IMR-90 (cell line): Measurements from ENCODE around the gene THOC2. TPM values are rescaled to one million over a fixed set of nuclear protein-coding genes. Genes with fewer than 3 reads are reported as not detected.

Experiments
- ATAC-seq: fragments of 200-7000 bp; cut with Tn5 transposase; 2 replicates; pipeline ENCODE4 v1.9.1; 2020; ENCODE audit warnings: low read depth, mild to moderate bottlenecking, moderate library complexity
- BruUV-seq: library from RNA; stranded (reverse); fragments of 400-500 nt; replicated peaks from 2 replicates; lab custom pipeline; 2021; lab: Mats Ljungman, UMichigan
- CTCF ChIA-PET: fragments of 300-600 bp; formaldehyde crosslinking; extraction: SDS; loops from one replicate; lab custom pipeline; 2021; ENCODE audit warnings: antibody characterized with exemption; lab: Yijun Ruan, JAX
- POLR2A ChIA-PET: fragments of 300-600 bp; sonication (Branson Sonifier 250); formaldehyde crosslinking; loops from one replicate; lab custom pipeline; 2022; ENCODE audit warnings: antibody characterized with exemption; ENCODE audit not compliant: unreplicated experiment; lab: Charles Lee
- DNase-seq: peaks from one replicate; pipeline ENCODE4 v3.0.0; 2013
- H2AFZ ChIP-seq: replicated peaks from 2 replicates; pipeline ENCODE3; 2013; ENCODE audit warnings: low read length, mild to moderate bottlenecking; ENCODE audit not compliant: poor library complexity
- H2AK5ac ChIP-seq: 2 replicates; pipeline ENCODE4 v1.6.1; 2013; ENCODE audit warnings: low read depth, low read length, inconsistent platforms
- H2AK9ac ChIP-seq: replicated peaks from 2 replicates; pipeline ENCODE3; 2013; ENCODE audit warnings: mild to moderate bottlenecking, low read depth, low read length, moderate library complexity; ENCODE audit not compliant: poor library complexity
- H2BK120ac ChIP-seq: 2 replicates; pipeline ENCODE4 v1.6.1; 2013; ENCODE audit warnings: low read depth, low read length, inconsistent platforms
- H2BK15ac ChIP-seq: 3 replicates; pipeline ENCODE4 v1.6.1; 2013; ENCODE audit warnings: low read depth, low read length, inconsistent platforms
- H2BK20ac ChIP-seq: 2 replicates; pipeline ENCODE4 v1.6.1; 2013; ENCODE audit warnings: low read depth, mild to moderate bottlenecking, inconsistent platforms, low read length, moderate library complexity
- H2BK5ac ChIP-seq: 2 replicates; pipeline ENCODE4 v1.6.1; 2013; ENCODE audit warnings: mild to moderate bottlenecking, low read depth, low read length, inconsistent platforms; ENCODE audit not compliant: poor library complexity, severe bottlenecking
- H3K14ac ChIP-seq: replicated peaks from 2 replicates; pipeline ENCODE4 v1.6.1; 2013; ENCODE audit warnings: low read depth, low read length, inconsistent platforms
- H3K18ac ChIP-seq: 2 replicates; pipeline ENCODE4 v1.6.1; 2013; ENCODE audit warnings: low read depth, low read length, control low read depth
- H3K23ac ChIP-seq: 2 replicates; pipeline ENCODE4 v1.6.1; 2013; ENCODE audit warnings: low read depth, low read length, inconsistent platforms
- H3K27ac ChIP-seq: 2 replicates; pipeline ENCODE4 v1.5.1; 2013; ENCODE audit warnings: mild to moderate bottlenecking, control low read depth, low read length; ENCODE audit not compliant: insufficient read depth
- H3K27me3 ChIP-seq: 2 replicates; pipeline ENCODE4 v1.6.1; 2013; ENCODE audit warnings: low read length; ENCODE audit not compliant: control insufficient read depth, insufficient read depth
- H3K36me3 ChIP-seq: 2 replicates; pipeline ENCODE4 v1.6.1; 2013; ENCODE audit warnings: low read length, mixed read lengths; ENCODE audit not compliant: control insufficient read depth, insufficient read depth
- H3K4ac ChIP-seq: 2 replicates; pipeline ENCODE4 v1.6.1; 2013; ENCODE audit warnings: low read depth, low read length, inconsistent platforms
- H3K4me1 ChIP-seq: 2 replicates; pipeline ENCODE4 v1.6.1; 2013; ENCODE audit warnings: low read length, mixed read lengths; ENCODE audit not compliant: control insufficient read depth, insufficient read depth
- H3K4me2 ChIP-seq: 2 replicates; pipeline ENCODE4 v1.6.1; 2013; ENCODE audit warnings: low read depth, mild to moderate bottlenecking, control low read depth, low read length, moderate library complexity
- H3K4me3 ChIP-seq: 2 replicates; pipeline ENCODE4 v1.5.1; 2013; ENCODE audit warnings: low read depth, mild to moderate bottlenecking, control low read depth, low read length, moderate library complexity; ENCODE audit not compliant: insufficient read depth
- H3K56ac ChIP-seq: 2 replicates; pipeline ENCODE4 v1.6.1; 2013; ENCODE audit warnings: low read length, inconsistent platforms; ENCODE audit not compliant: insufficient read depth; ENCODE audit errors: extremely low read depth
- H3K79me1 ChIP-seq, 2 experiments: 2 replicates each; pipeline ENCODE4 v1.6.1; 2013; ENCODE audit warnings: low read length in 2 of 2, inconsistent platforms in 1 of 2, low read depth in 1 of 2
- H3K9ac ChIP-seq: 2 replicates; pipeline ENCODE4 v1.6.1; 2013; ENCODE audit warnings: low read depth, low read length, control low read depth
- H3K9me1 ChIP-seq: 2 replicates; pipeline ENCODE4 v1.6.1; 2013; ENCODE audit warnings: low read length, inconsistent platforms; ENCODE audit not compliant: insufficient read depth
- H3K9me3 ChIP-seq: 2 replicates; pipeline ENCODE4 v1.6.1; 2013; ENCODE audit warnings: low read length; ENCODE audit not compliant: control insufficient read depth, insufficient read depth
- H4K20me1 ChIP-seq: 2 replicates; pipeline ENCODE4 v1.6.1; 2013; ENCODE audit warnings: low read length, inconsistent platforms; ENCODE audit not compliant: insufficient read depth
- H4K5ac ChIP-seq: 2 replicates; pipeline ENCODE4 v1.6.1; 2013; ENCODE audit warnings: mild to moderate bottlenecking, low read depth, low read length, control low read depth
- H4K8ac ChIP-seq, 2 experiments: 2 replicates each; pipeline ENCODE4 v1.6.1; 2013; ENCODE audit warnings: low read depth in 2 of 2, low read length in 2 of 2, control low read depth in 1 of 2, inconsistent platforms in 1 of 2
- H4K91ac ChIP-seq: 2 replicates; pipeline ENCODE4 v1.6.1; 2013; ENCODE audit warnings: low read depth, low read length, inconsistent platforms; ENCODE audit not compliant: insufficient read depth
- BHLHE40 ChIP-seq: fragments of 150-350 bp; IDR thresholded peaks from 2 replicates; pipeline ENCODE4 v1.6.1; 2016; ENCODE audit warnings: mild to moderate bottlenecking, low read depth, low read length
- CEBPB ChIP-seq: IDR thresholded peaks from 2 replicates; pipeline ENCODE4 v1.6.1; 2012; ENCODE audit warnings: low read depth, low read length, improper control_type of control experiment
- CHD1 ChIP-seq: IDR thresholded peaks from 2 replicates; pipeline ENCODE4 v1.6.1; 2012; ENCODE audit warnings: low read depth, low read length, improper control_type of control experiment
- FOS ChIP-seq: fragments of 150-350 bp; IDR thresholded peaks from 2 replicates; pipeline ENCODE4 v1.6.1; 2016; ENCODE audit warnings: low read depth, low read length
- MAFK ChIP-seq: IDR thresholded peaks from 2 replicates; pipeline ENCODE4 v1.6.1; 2012; ENCODE audit warnings: low read depth, low read length, improper control_type of control experiment
- MAZ ChIP-seq: IDR thresholded peaks from 2 replicates; pipeline ENCODE4 v1.6.1; 2012; ENCODE audit warnings: low read depth, mild to moderate bottlenecking, low read length, improper control_type of control experiment, moderate library complexity, borderline replicate concordance
- NFE2L2 ChIP-seq: fragments of 150-350 bp; IDR thresholded peaks from 2 replicates; pipeline ENCODE4 v1.6.1; 2016; ENCODE audit warnings: low read depth, mild to moderate bottlenecking, low read length
- RAD21 ChIP-seq: IDR thresholded peaks from 2 replicates; pipeline ENCODE4 v1.6.1; 2012; ENCODE audit warnings: low read length, improper control_type of control experiment
- RCOR1 ChIP-seq: IDR thresholded peaks from 2 replicates; pipeline ENCODE4 v1.6.1; 2012; ENCODE audit warnings: mild to moderate bottlenecking, low read length, improper control_type of control experiment; ENCODE audit not compliant: insufficient replicate concordance
- RFX5 ChIP-seq: IDR thresholded peaks from 2 replicates; pipeline ENCODE4 v1.8.0; 2012; ENCODE audit warnings: low read depth, mild to moderate bottlenecking, low read length, moderate library complexity
- SMC3 ChIP-seq: fragments of 150-350 bp; IDR thresholded peaks from 2 replicates; pipeline ENCODE4 v1.6.1; 2016; ENCODE audit warnings: low read depth, mild to moderate bottlenecking, antibody characterized with exemption, low read length, moderate library complexity
- WGBS, 2 experiments: methylation state at CpG; one replicate each; pipeline versions ENCODE4 v1.1.5 to v1.1.7; 2013; ENCODE audit warnings: missing lambda C conversion rate in 2 of 2; ENCODE audit not compliant: insufficient read length in 1 of 2; ENCODE audit errors: extremely low coverage in 2 of 2; 5-methylcytosine and 5-hydroxymethylcytosine counted together
- dilution Hi-C: fragments of 300-500 bp; cut with HindIII; formaldehyde crosslinking; loops from one replicate; pipeline ENCODE4 v1.14.3; 2018; ENCODE audit warnings: low sequenced_read_pairs; ENCODE audit not compliant: unreplicated experiment
- in situ Hi-C: fragments of 300-500 bp; cut with MboI; formaldehyde crosslinking; loops from 3 replicates; pipeline ENCODE4 v1.14.3; 2019; ENCODE audit warnings: low sequenced_read_pairs, inconsistent platforms, mixed read lengths
- intact Hi-C: fragments of 100-400 bp; cut with micrococcal nuclease; formaldehyde crosslinking; loops from 2 replicates; pipeline ENCODE4 v1.10.0; 2022
- polyA plus RNA-seq, 3 experiments: library from polyadenylated mRNA; depleted of rRNA; stranded (reverse); fragments of >200 nt; gene quantifications; 2 replicates each; pipeline ENCODE4 v1.2.3, GENCODE V29; 2012; ENCODE audit warnings: low replicate concordance in 1 of 3
- total RNA-seq: library from RNA; depleted of rRNA; stranded (reverse); fragments of >200 nt; gene quantifications from 2 replicates; pipeline ENCODE4 v1.2.3, GENCODE V29; 2012
- TF ChIP-seq, protein P1 (sequence below): fragments of 150-350 bp; IDR thresholded peaks from 2 replicates; pipeline ENCODE4 v1.6.1; 2016; ENCODE audit warnings: low read depth, mild to moderate bottlenecking, low read length, moderate library complexity, borderline replicate concordance

THOC2 gene
- total and polyA plus RNA-seq, 2 of the 4 experiments (the other 2 are of a cell fraction), result 42.9 to 58.8 TPM

DNA sequence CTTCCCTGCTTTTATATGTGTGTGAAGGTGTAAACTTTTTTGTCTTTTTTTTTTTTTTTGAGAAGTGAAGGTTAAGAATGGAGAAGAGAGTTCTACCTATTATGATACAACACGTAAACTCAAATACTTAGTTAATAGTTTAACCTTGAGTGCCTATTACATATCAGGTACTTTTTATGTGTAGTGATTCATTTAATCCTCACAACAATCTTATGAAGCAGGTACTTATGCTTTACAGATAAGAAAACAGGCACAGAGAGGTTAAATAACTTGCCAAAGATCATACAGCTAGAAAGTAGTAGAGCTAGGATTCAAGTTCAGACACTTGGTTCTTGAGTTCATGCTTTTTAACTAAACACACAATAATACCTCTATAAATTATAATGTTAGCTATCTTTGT is 107.4 kb downstream of the THOC2 start:
- H3K4me2 ChIP-seq, result no peak overlapping the region
- H3K79me1 ChIP-seq, result no peaks in the 10 kb centered on the region
- H2BK20ac ChIP-seq, result no peak overlapping the region
- no peak overlapping the region for H2AK5ac ChIP-seq
- BruUV-seq, result no TSS peak
- WGBS, 2 experiments, result no CpG with 5 or more reads among the region's 1 CpG
- dilution Hi-C loops (no loop called here), intact Hi-C loops (no loop called here), in situ Hi-C loops (no loop called here)
- H3K56ac ChIP-seq, result no peak overlapping the region
- H3K14ac ChIP-seq, result no peak overlapping the region
- H3K4ac ChIP-seq, result no peak overlapping the region
- peaks cover 1% of the 10 kb centered on the region; the same call in 1 of the 2 replicates for H3K4me1 ChIP-seq
- H3K23ac ChIP-seq, result no peak overlapping the region
- H2BK15ac ChIP-seq, result no peak overlapping the region
- TF ChIP-seq RAD21, result no peak
- no peak for TF ChIP-seq NFE2L2
- TF ChIP-seq BHLHE40, result no peak
- no peak for TF ChIP-seq CEBPB
- TF ChIP-seq, protein P1, sequence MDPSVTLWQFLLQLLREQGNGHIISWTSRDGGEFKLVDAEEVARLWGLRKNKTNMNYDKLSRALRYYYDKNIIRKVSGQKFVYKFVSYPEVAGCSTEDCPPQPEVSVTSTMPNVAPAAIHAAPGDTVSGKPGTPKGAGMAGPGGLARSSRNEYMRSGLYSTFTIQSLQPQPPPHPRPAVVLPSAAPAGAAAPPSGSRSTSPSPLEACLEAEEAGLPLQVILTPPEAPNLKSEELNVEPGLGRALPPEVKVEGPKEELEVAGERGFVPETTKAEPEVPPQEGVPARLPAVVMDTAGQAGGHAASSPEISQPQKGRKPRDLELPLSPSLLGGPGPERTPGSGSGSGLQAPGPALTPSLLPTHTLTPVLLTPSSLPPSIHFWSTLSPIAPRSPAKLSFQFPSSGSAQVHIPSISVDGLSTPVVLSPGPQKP, result no peak
- TF ChIP-seq FOS, result no peak
- no peak for TF ChIP-seq MAZ
- TF ChIP-seq RCOR1, result no peak
- no peak for TF ChIP-seq SMC3
- no peak for TF ChIP-seq CHD1
- no peak for TF ChIP-seq RFX5
- TF ChIP-seq MAFK, result no peak
- no peak overlapping the region for H3K9ac ChIP-seq
- H3K9me1 ChIP-seq, result no peaks in the 10 kb centered on the region
- H4K5ac ChIP-seq, result no peak overlapping the region
- H2AK9ac ChIP-seq, result no peak overlapping the region
- no peak overlapping the region for H3K27ac ChIP-seq
- ChIA-PET POLR2A (no interaction called here), CTCF (interaction anchor here (0.6 kb wide), 1 partner anchor 59 kb away, joined by 4 read pairs; no protein-coding TSS in a partner anchor)
- H4K8ac ChIP-seq, result no peak overlapping the region
- H2BK120ac ChIP-seq, result no peak overlapping the region
- H3K4me3 ChIP-seq, result no peak overlapping the region
- ATAC-seq (no peak), DNase-seq (no peak)
- no peaks in the 10 kb centered on the region for H3K27me3 ChIP-seq
- H2BK5ac ChIP-seq, result no peak overlapping the region
- H3K9me3 ChIP-seq, result no peaks in the 10 kb centered on the region
- H3K36me3 ChIP-seq, result peaks cover 9% of the 10 kb centered on the region
- no peak overlapping the region for H2AFZ ChIP-seq
- H3K18ac ChIP-seq, result no peak overlapping the region
- no peaks in the 10 kb centered on the region for H4K20me1 ChIP-seq
- H4K91ac ChIP-seq, result no peak overlapping the region
